Measurements from ENCODE around the gene AOX1.

- TF ChIP-seq CTCF (IDR thresholded peaks at IDR 0.05) (no peak), ZFX (IDR thresholded peaks at IDR 0.05; ENCODE audit: borderline replicate concordance) (no peak)
Observed at GRCh38 chr2:200679535-200679934, 93.7 kb downstream of the AOX1 start.
